Activated CD4-positive, alpha-beta T cell treated with anti-CD3 and anti-CD28 coated beads for 36 hours (primary cell): Measurements from ENCODE around the gene TIMP2. TPM values are rescaled to one million over a fixed set of nuclear protein-coding genes. Genes with fewer than 3 reads are reported as not detected.

Experiments
- ATAC-seq: fragments of 200-7000 bp; cut with Tn5 transposase; one replicate; pipeline ENCODE4 v1.10.0; 2021; ENCODE audit warnings: mild to moderate bottlenecking, moderate library complexity
- CTCF ChIA-PET: fragments of 350-600 bp; sonication (Branson Sonifier 250); formaldehyde crosslinking; loops from one replicate; lab custom pipeline; 2021; ENCODE audit warnings: antibody characterized with exemption; lab: Charles Lee
- POLR2A ChIA-PET: fragments of 350-600 bp; sonication (Branson Sonifier 250); formaldehyde crosslinking; loops from one replicate; lab custom pipeline; 2021; ENCODE audit warnings: antibody characterized with exemption, inconsistent platforms; lab: Charles Lee
- DNase-seq: peaks from one replicate; pipeline ENCODE4 v3.0.0-alpha.2; 2020
- H3K27ac Mint-ChIP-seq: one replicate; pipeline ENCODE4 v1.8.0; 2021; ENCODE audit warnings: mixed read lengths
- H3K27me3 Mint-ChIP-seq: one replicate; pipeline ENCODE4 v1.8.0; 2021; ENCODE audit warnings: mixed read lengths
- H3K36me3 Mint-ChIP-seq: one replicate; pipeline ENCODE4 v1.8.0; 2021; ENCODE audit warnings: low read depth, mixed read lengths
- H3K4me1 Mint-ChIP-seq: one replicate; pipeline ENCODE4 v1.8.0; 2021; ENCODE audit warnings: mixed read lengths
- H3K4me3 Mint-ChIP-seq: one replicate; pipeline ENCODE4 v1.8.0; 2021; ENCODE audit warnings: mild to moderate bottlenecking, moderate library complexity, mixed read lengths
- H3K9me3 Mint-ChIP-seq: one replicate; pipeline ENCODE4 v1.8.0; 2021; ENCODE audit warnings: low read depth, mixed read lengths
- intact Hi-C, 2 experiments: fragments of 100-400 bp; cut with DNase I in 1 of 2; cut with micrococcal nuclease in 1 of 2; formaldehyde crosslinking; loops; one replicate each; pipeline versions ENCODE4 v1.14.2 to v1.15.1; 2022 to 2024; cut with DNase I, micrococcal nuclease
- total RNA-seq, 2 experiments: library from RNA; stranded (reverse); gene quantifications; one replicate each; pipeline ENCODE4 v1.2.3, GENCODE V29; 2021

TIMP2 gene
- total RNA-seq, 2 experiments from 2014 or later, result 1.6 to 1.9 TPM

GRCh38 chr17:78826836-78827509 lies 98.2 kb downstream of the TIMP2 start:
- CTCF ChIA-PET, result interaction anchor here (1.1 kb wide), 2 partner anchors 10 to 11 kb away, joined by 3 to 5 read pairs; no protein-coding TSS in a partner anchor
- no peak for ATAC-seq

GRCh38 chr17:78826421-78826820 lies 98.8 kb downstream of the TIMP2 start:
- H3K36me3 Mint-ChIP-seq, result peaks cover 70% of the 10 kb centered on the region
- no peak overlapping the region for H3K27ac Mint-ChIP-seq
- POLR2A ChIA-PET, result interaction anchor here (0.6 kb wide), 1 partner anchor 16 kb away, joined by 4 read pairs; no protein-coding TSS in a partner anchor

More at GRCh38 chr17:78826836-78827509, 98.2 kb downstream of the TIMP2 start:
- no peaks in the 10 kb centered on the region for H3K9me3 Mint-ChIP-seq
- no peaks in the 10 kb centered on the region for H3K27me3 Mint-ChIP-seq
- H3K4me3 Mint-ChIP-seq, result no peak overlapping the region
- no peak overlapping the region for H3K27ac Mint-ChIP-seq
- peaks cover 31% of the 10 kb centered on the region for H3K4me1 Mint-ChIP-seq
- POLR2A ChIA-PET, result interaction anchor here (0.6 to 1.1 kb wide), 2 partner anchors 8 to 15 kb away, joined by 3 to 4 read pairs; no protein-coding TSS in a partner anchor
- peaks cover 70% of the 10 kb centered on the region for H3K36me3 Mint-ChIP-seq
- intact Hi-C loops, result no loop called here
- no peak for DNase-seq

GRCh38 chr17:78825696-78826095 lies 99.5 kb downstream of the TIMP2 start:
- intact Hi-C loops, result no loop called here
- Mint-ChIP-seq H3K27ac (peak overlapping the region; percentile 52), H3K4me3 (no peak overlapping the region), H3K27me3 (no peaks in the 10 kb centered on the region), H3K36me3 (peaks cover 73% of the 10 kb centered on the region), H3K4me1 (peaks cover 39% of the 10 kb centered on the region), H3K9me3 (no peaks in the 10 kb centered on the region)
- DNase-seq (no peak), ATAC-seq (no peak)
- CTCF ChIA-PET, result no interaction called here
- POLR2A ChIA-PET, result interaction anchor here (0.8 kb wide), 1 partner anchor 26 kb away, joined by 3 read pairs; no protein-coding TSS in a partner anchor

More at GRCh38 chr17:78826421-78826820, 98.8 kb downstream of the TIMP2 start:
- DNase-seq (no peak), ATAC-seq (no peak)
- CTCF ChIA-PET, result no interaction called here
- H3K4me1 Mint-ChIP-seq, result peaks cover 34% of the 10 kb centered on the region
- H3K9me3 Mint-ChIP-seq, result no peaks in the 10 kb centered on the region
- intact Hi-C loops, result no loop called here
- no peaks in the 10 kb centered on the region for H3K27me3 Mint-ChIP-seq
- H3K4me3 Mint-ChIP-seq, result no peak overlapping the region

- ChIA-PET CTCF (interaction anchor here (1.0 to 1.2 kb wide), 2 partner anchors 13 to 35 kb away, joined by 3 read pairs; no protein-coding TSS in a partner anchor), POLR2A (no interaction called here)
- intact Hi-C loops, result no loop called here
- peaks cover 46% of the 10 kb centered on the region for H3K4me1 Mint-ChIP-seq
- H3K9me3 Mint-ChIP-seq, result no peaks in the 10 kb centered on the region
- DNase-seq (no peak), ATAC-seq (no peak)
- no peak overlapping the region for H3K4me3 Mint-ChIP-seq
- H3K36me3 Mint-ChIP-seq, result peaks cover 76% of the 10 kb centered on the region
- no peaks in the 10 kb centered on the region for H3K27me3 Mint-ChIP-seq
- peak overlapping the region; percentile 4 for H3K27ac Mint-ChIP-seq
Measured at GRCh38 chr17:78824240-78824639, 100.9 kb downstream of the TIMP2 start.

- intact Hi-C loops, result no loop called here
- H3K4me1 Mint-ChIP-seq, result peaks cover 53% of the 10 kb centered on the region
- H3K9me3 Mint-ChIP-seq, result no peaks in the 10 kb centered on the region
- POLR2A ChIA-PET, result no interaction called here
- H3K36me3 Mint-ChIP-seq, result peaks cover 79% of the 10 kb centered on the region
- CTCF ChIA-PET, result interaction anchor here (1.0 to 1.2 kb wide), 2 partner anchors 14 to 34 kb away, joined by 3 read pairs; no protein-coding TSS in a partner anchor
- H3K27ac Mint-ChIP-seq, result peak overlapping the region; percentile 4
- ATAC-seq, result no peak
- no peaks in the 10 kb centered on the region for H3K27me3 Mint-ChIP-seq
- no peak for DNase-seq
- H3K4me3 Mint-ChIP-seq, result no peak overlapping the region
Measured at GRCh38 chr17:78823282-78824046, 101.7 kb downstream of the TIMP2 start.

GRCh38 chr17:78822552-78822951 lies 102.6 kb downstream of the TIMP2 start:
- H3K27ac Mint-ChIP-seq, result peak overlapping the region; percentile 40
- peaks cover 59% of the 10 kb centered on the region for H3K4me1 Mint-ChIP-seq
- ChIA-PET CTCF (no interaction called here), POLR2A (interaction anchor here (0.7 to 0.9 kb wide), 2 partner anchors 11 to 154 kb away, joined by 3 read pairs; no protein-coding TSS in a partner anchor)
- no peaks in the 10 kb centered on the region for H3K9me3 Mint-ChIP-seq
- intact Hi-C loops, result no loop called here
- no peaks in the 10 kb centered on the region for H3K27me3 Mint-ChIP-seq
- H3K4me3 Mint-ChIP-seq, result no peak overlapping the region
- DNase-seq (no peak), ATAC-seq (no peak)
- H3K36me3 Mint-ChIP-seq, result peaks cover 71% of the 10 kb centered on the region

- ChIA-PET CTCF (no interaction called here), POLR2A (interaction anchor here (0.7 to 0.9 kb wide), 2 partner anchors 10 to 153 kb away, joined by 3 read pairs; no protein-coding TSS in a partner anchor)
- Mint-ChIP-seq H3K4me1 (peaks cover 64% of the 10 kb centered on the region), H3K27ac (peak overlapping the region; percentile 25), H3K4me3 (no peak overlapping the region), H3K9me3 (no peaks in the 10 kb centered on the region), H3K27me3 (no peaks in the 10 kb centered on the region), H3K36me3 (peaks cover 76% of the 10 kb centered on the region)
- ATAC-seq, result no peak
- intact Hi-C loops, result no loop called here
- no peak for DNase-seq
Measured at GRCh38 chr17:78821961-78822360, 103.2 kb downstream of the TIMP2 start.

GRCh38 chr17:78820841-78821240 lies 104.3 kb downstream of the TIMP2 start:
- no peaks in the 10 kb centered on the region for H3K9me3 Mint-ChIP-seq
- H3K27ac Mint-ChIP-seq, result no peak overlapping the region
- peaks cover 69% of the 10 kb centered on the region for H3K4me1 Mint-ChIP-seq
- intact Hi-C loops, result no loop called here
- ChIA-PET CTCF (interaction anchor here (0.5 to 0.8 kb wide), 5 partner anchors 7 to 104 kb away, joined by 3 to 5 read pairs (median 3); no protein-coding TSS in a partner anchor), POLR2A (interaction anchor here (0.6 to 1.4 kb wide), 3 partner anchors 11 to 60 kb away, joined by 6 to 11 read pairs (median 8); no protein-coding TSS in a partner anchor)
- H3K4me3 Mint-ChIP-seq, result no peak overlapping the region
- no peak for ATAC-seq
- no peak for DNase-seq
- peaks cover 75% of the 10 kb centered on the region for H3K36me3 Mint-ChIP-seq
- no peaks in the 10 kb centered on the region for H3K27me3 Mint-ChIP-seq

GRCh38 chr17:78819806-78820792 lies 105.1 kb downstream of the TIMP2 start:
- ChIA-PET CTCF (interaction anchor here (0.5 to 2.0 kb wide), 14 partner anchors 8 to 518 kb away, joined by 3 to 6 read pairs (median 4); no protein-coding TSS in a partner anchor), POLR2A (interaction anchor here (0.6 to 1.4 kb wide), 6 partner anchors 8 to 61 kb away, joined by 3 to 11 read pairs (median 5); no protein-coding TSS in a partner anchor)
- DNase-seq, result no peak
- no peak for ATAC-seq
- intact Hi-C loops, result loop anchor here in 1 of 2 experiments (5.0 kb wide), 1 partner anchor 48 kb away; no protein-coding TSS in a partner anchor
- Mint-ChIP-seq H3K4me3 (peak overlapping the region; percentile 30), H3K36me3 (peaks cover 77% of the 10 kb centered on the region), H3K27me3 (no peaks in the 10 kb centered on the region), H3K9me3 (no peaks in the 10 kb centered on the region), H3K27ac (peak overlapping the region; percentile 90), H3K4me1 (peaks cover 67% of the 10 kb centered on the region)

GRCh38 chr17:78819402-78819801 lies 105.8 kb downstream of the TIMP2 start:
- Mint-ChIP-seq H3K27me3 (no peaks in the 10 kb centered on the region), H3K36me3 (peaks cover 77% of the 10 kb centered on the region), H3K27ac (peak overlapping the region; percentile 90), H3K4me1 (peaks cover 62% of the 10 kb centered on the region), H3K9me3 (no peaks in the 10 kb centered on the region), H3K4me3 (peak overlapping the region; percentile 30)
- ChIA-PET CTCF (interaction anchor here (0.7 to 2.0 kb wide), 11 partner anchors 9 to 517 kb away, joined by 3 to 6 read pairs (median 4); no protein-coding TSS in a partner anchor), POLR2A (interaction anchor here (0.8 to 1.4 kb wide), 8 partner anchors 8 to 23 kb away, joined by 3 to 7 read pairs (median 4); no protein-coding TSS in a partner anchor)
- no peak for ATAC-seq
- no peak for DNase-seq
- intact Hi-C loops, result loop anchor here in 1 of 2 experiments (5.0 kb wide), 1 partner anchor 47 kb away; no protein-coding TSS in a partner anchor
